ENCODE results near the gene APPL2. TPM values are rescaled to one million over a fixed set of nuclear protein-coding genes. Genes with fewer than 3 reads are reported as not detected.

APPL2 gene
- total RNA-seq, 1 experiment from 2014 or later, result 42.2 TPM

GRCh38 chr12:105170139-105170538 lies 65.8 kb downstream of the APPL2 start:
- no peak for ATAC-seq
- POLR2A ChIA-PET (ENCODE audit: unreplicated experiment), result no interaction called here
- no peaks in the 10 kb centered on the region for H3K9me2 ChIP-seq (replicated peaks; ENCODE audit: low read length)
- intact Hi-C loops (cut with micrococcal nuclease), result no loop called here
- no peaks in the 10 kb centered on the region for H3K4me1 ChIP-seq (ENCODE audit: insufficient read depth, low read length)
- peaks cover 25% of the 10 kb centered on the region; the same call in 1 of the 2 replicates for H3K36me3 ChIP-seq (ENCODE audit: low read depth, low read length)
- H3K9ac ChIP-seq (ENCODE audit: low read length), result no peak overlapping the region
- DNase-seq, result no peak
- H3K4me2 ChIP-seq (ENCODE audit: low read length), result no peak overlapping the region
- no peaks in the 10 kb centered on the region for H3F3A ChIP-seq (ENCODE audit: low read length, unreplicated experiment)
- H3K4me3 ChIP-seq (ENCODE audit: low read length), result no peak overlapping the region
- CTCF ChIA-PET, result interaction anchor here (0.6 kb wide), 1 partner anchor 163 kb away, joined by 3 read pairs; no protein-coding TSS in a partner anchor
- H2AFZ ChIP-seq (ENCODE audit: low read length), result no peak overlapping the region
- H4K20me1 ChIP-seq (ENCODE audit: low read length), result no peaks in the 10 kb centered on the region
- no peaks in the 10 kb centered on the region for H3K79me2 ChIP-seq (ENCODE audit: low read length)
- BruUV-seq (replicated peaks), result no TSS peak
- H3K27me3 ChIP-seq (ENCODE audit: low read length), result no peaks in the 10 kb centered on the region
- TF ChIP-seq EZH2 (IDR thresholded peaks at IDR 0.05; ENCODE audit: low read length, unreplicated experiment) (no peak), EZH2phosphoT487 (IDR thresholded peaks at IDR 0.05; ENCODE audit: borderline replicate concordance, low read length) (no peak), CTCF (conservative IDR thresholded peaks at IDR 0.05; ENCODE audit: low read depth, low read length) (no peak)
- no peaks in the 10 kb centered on the region for H3K9me3 ChIP-seq (ENCODE audit: low read length)
- no peak overlapping the region for H3K27ac ChIP-seq (ENCODE audit: low read length)

GRCh38 chr12:105168006-105168405 lies 68.0 kb downstream of the APPL2 start:
- POLR2A ChIA-PET (ENCODE audit: unreplicated experiment), result no interaction called here
- ATAC-seq, result no peak
- Histone ChIP-seq H4K20me1 (ENCODE audit: low read length) (no peaks in the 10 kb centered on the region), H2AFZ (ENCODE audit: low read length) (no peak overlapping the region), H3K9me3 (ENCODE audit: low read length) (no peaks in the 10 kb centered on the region), H3F3A (ENCODE audit: low read length, unreplicated experiment) (no peaks in the 10 kb centered on the region), H3K36me3 (ENCODE audit: low read depth, low read length) (peaks cover 36% of the 10 kb centered on the region), H3K4me1 (ENCODE audit: insufficient read depth, low read length) (no peaks in the 10 kb centered on the region), H3K79me2 (ENCODE audit: low read length) (no peaks in the 10 kb centered on the region), H3K9me2 (replicated peaks; ENCODE audit: low read length) (no peaks in the 10 kb centered on the region), H3K4me2 (ENCODE audit: low read length) (no peak overlapping the region), H3K27me3 (ENCODE audit: low read length) (no peaks in the 10 kb centered on the region), H3K4me3 (ENCODE audit: low read length) (no peak overlapping the region), H3K27ac (ENCODE audit: low read length) (no peak overlapping the region), H3K9ac (ENCODE audit: low read length) (no peak overlapping the region)
- CTCF ChIA-PET, result no interaction called here
- TF ChIP-seq EZH2 (IDR thresholded peaks at IDR 0.05; ENCODE audit: low read length, unreplicated experiment), result no peak
- TF ChIP-seq EZH2phosphoT487 (IDR thresholded peaks at IDR 0.05; ENCODE audit: borderline replicate concordance, low read length), result no peak
- TF ChIP-seq CTCF (conservative IDR thresholded peaks at IDR 0.05; ENCODE audit: low read depth, low read length), result no peak
- intact Hi-C loops (cut with micrococcal nuclease), result no loop called here
- BruUV-seq (replicated peaks), result no TSS peak
- DNase-seq, result no peak

- no peak for TF ChIP-seq EZH2phosphoT487 (IDR thresholded peaks at IDR 0.05; ENCODE audit: borderline replicate concordance, low read length)
- no peak for TF ChIP-seq EZH2 (IDR thresholded peaks at IDR 0.05; ENCODE audit: low read length, unreplicated experiment)
- TF ChIP-seq CTCF (conservative IDR thresholded peaks at IDR 0.05; ENCODE audit: low read depth, low read length), result no peak
- Histone ChIP-seq H3K9me2 (replicated peaks; ENCODE audit: low read length) (no peaks in the 10 kb centered on the region), H3K4me3 (ENCODE audit: low read length) (no peak overlapping the region), H2AFZ (ENCODE audit: low read length) (no peak overlapping the region), H3K79me2 (ENCODE audit: low read length) (no peaks in the 10 kb centered on the region), H3K9ac (ENCODE audit: low read length) (no peak overlapping the region), H3K4me1 (ENCODE audit: insufficient read depth, low read length) (no peaks in the 10 kb centered on the region), H3F3A (ENCODE audit: low read length, unreplicated experiment) (no peaks in the 10 kb centered on the region), H4K20me1 (ENCODE audit: low read length) (no peaks in the 10 kb centered on the region), H3K27me3 (ENCODE audit: low read length) (no peaks in the 10 kb centered on the region), H3K9me3 (ENCODE audit: low read length) (no peaks in the 10 kb centered on the region), H3K4me2 (ENCODE audit: low read length) (no peak overlapping the region), H3K27ac (ENCODE audit: low read length) (no peak overlapping the region), H3K36me3 (ENCODE audit: low read depth, low read length) (peaks cover 36% of the 10 kb centered on the region)
- ATAC-seq (peak; percentile 29; the same call in 1 of the 2 replicates), DNase-seq (no peak)
- CTCF ChIA-PET, result no interaction called here
- POLR2A ChIA-PET (ENCODE audit: unreplicated experiment), result no interaction called here
- BruUV-seq (replicated peaks), result no TSS peak
- intact Hi-C loops (cut with micrococcal nuclease), result no loop called here
These were observed 68.6 kb downstream of the APPL2 start for GRCh38 chr12:105167346-105167745.
